Smooth muscle cell (in vitro differentiated cells): Measurements from ENCODE around the gene ULBP2. TPM values are rescaled to one million over a fixed set of nuclear protein-coding genes. Genes with fewer than 3 reads are reported as not detected.
"Not testable (repeated sequence)": the region's sequence is repeated elsewhere in the genome, so short reads cannot be mapped to it uniquely, and the experiment has no call there.

Source experiments
- DNase-seq: peaks from one replicate; lab custom pipeline; 2025; ENCODE audit not compliant: unreplicated experiment; lab: John Stamatoyannopoulos, UW
- H2AFZ ChIP-seq: fragments of 200-600 bp; sonication (generic); 2 replicates; pipeline ENCODE4 v1.6.0; 2016; ENCODE audit warnings: antibody characterized with exemption, low read depth, mild to moderate bottlenecking
- H3F3A ChIP-seq: fragments of 200-600 bp; sonication (generic); 2 replicates; pipeline ENCODE4 v1.6.0; 2017; ENCODE audit warnings: antibody characterized with exemption, low read depth
- H3K27ac ChIP-seq: fragments of 200-600 bp; sonication (generic); 2 replicates; pipeline ENCODE4 v1.5.1; 2016; ENCODE audit warnings: low read depth, mild to moderate bottlenecking
- H3K27me3 ChIP-seq: fragments of 200-600 bp; sonication (generic); 2 replicates; pipeline ENCODE4 v1.6.1; 2016; ENCODE audit warnings: low read depth, mild to moderate bottlenecking
- H3K36me3 ChIP-seq: fragments of 200-600 bp; sonication (generic); 2 replicates; pipeline ENCODE4 v1.5.1; 2016; ENCODE audit warnings: low read depth
- H3K4me1 ChIP-seq: fragments of 200-600 bp; sonication (generic); 2 replicates; pipeline ENCODE4 v1.5.1; 2016; ENCODE audit warnings: low read depth
- H3K4me2 ChIP-seq: fragments of 200-600 bp; sonication (generic); 2 replicates; pipeline ENCODE4 v1.6.0; 2016; ENCODE audit warnings: mild to moderate bottlenecking
- H3K4me3 ChIP-seq: fragments of 200-600 bp; sonication (generic); 2 replicates; pipeline ENCODE4 v1.5.1; 2016; ENCODE audit warnings: mild to moderate bottlenecking
- H3K79me2 ChIP-seq: fragments of 200-600 bp; sonication (generic); 2 replicates; pipeline ENCODE4 v1.6.0; 2016; ENCODE audit warnings: low read depth, mild to moderate bottlenecking
- H3K9ac ChIP-seq: fragments of 200-600 bp; sonication (generic); 2 replicates; pipeline ENCODE4 v1.6.0; 2016; ENCODE audit warnings: low read depth
- H3K9me3 ChIP-seq: fragments of 200-600 bp; sonication (generic); replicated peaks from 2 replicates; pipeline ENCODE4 v1.5.1; 2016; ENCODE audit warnings: low read depth
- H4K20me1 ChIP-seq: fragments of 200-600 bp; sonication (generic); 2 replicates; pipeline ENCODE4 v1.6.0; 2016; ENCODE audit warnings: low read depth
- CTCF ChIP-seq: fragments of 200-600 bp; sonication (generic); IDR thresholded peaks from 2 replicates; pipeline ENCODE4 v1.5.1; 2017; ENCODE audit warnings: borderline replicate concordance, mild to moderate bottlenecking, antibody characterized with exemption; ENCODE audit not compliant: insufficient read depth, poor library complexity, severe bottlenecking
- WGBS: methylation state at CpG from one replicate; pipeline ENCODE4 v1.1.7; 2016; ENCODE audit warnings: low lambda C conversion rate; 5-methylcytosine and 5-hydroxymethylcytosine counted together
- polyA plus RNA-seq: library from polyadenylated mRNA; unstranded; fragments of >200 nt; fragmentation: Nextera tagmentation; extraction: Ambion mirVana; gene quantifications from 2 replicates; pipeline ENCODE4 v1.2.1, GENCODE V29; 2016
- total RNA-seq: library from RNA; depleted of rRNA; stranded (reverse); fragments of >200 nt; gene quantifications from 2 replicates; pipeline ENCODE4 v1.2.3, GENCODE V29; 2014

The ULBP2 gene
- total and polyA plus RNA-seq, 2 experiments from 2014 or later, result 8.8 to 11.7 TPM

GRCh38 chr6:149907317-149907716, 34.5 kb upstream of the ULBP2 start:
- H3F3A ChIP-seq, result no peaks in the 10 kb centered on the region
- H3K9me3 ChIP-seq, result no peaks in the 10 kb centered on the region
- H3K79me2 ChIP-seq, result no peaks in the 10 kb centered on the region
- no peak for DNase-seq
- H3K9ac ChIP-seq, result no peak overlapping the region
- TF ChIP-seq CTCF, result no peak
- no peak overlapping the region for H2AFZ ChIP-seq
- no peaks in the 10 kb centered on the region for H3K4me1 ChIP-seq
- no peak overlapping the region for H3K4me3 ChIP-seq
- H3K36me3 ChIP-seq, result no peaks in the 10 kb centered on the region
- whole genome bisulfite sequencing, result 79% methylated on average over 2 of the region's 2 CpGs
- no peaks in the 10 kb centered on the region for H4K20me1 ChIP-seq
- H3K4me2 ChIP-seq, result no peak overlapping the region
- H3K27ac ChIP-seq, result no peak overlapping the region
- peaks cover 15% of the 10 kb centered on the region for H3K27me3 ChIP-seq

GRCh38 chr6:149908480-149908879, 33.3 kb upstream of the ULBP2 start:
- DNase-seq, H3F3A ChIP-seq: not testable (repeated sequence)

GRCh38 chr6:149909701-149910470, 31.9 kb upstream of the ULBP2 start:
- Histone ChIP-seq H3K4me3 (no peak overlapping the region), H3K27me3 (peaks cover 10% of the 10 kb centered on the region), H2AFZ (no peak overlapping the region), H3F3A (no peaks in the 10 kb centered on the region), H3K9ac (no peak overlapping the region), H3K9me3 (no peaks in the 10 kb centered on the region), H3K27ac (no peak overlapping the region), H4K20me1 (no peaks in the 10 kb centered on the region), H3K4me1 (no peaks in the 10 kb centered on the region), H3K79me2 (no peaks in the 10 kb centered on the region), H3K36me3 (no peaks in the 10 kb centered on the region), H3K4me2 (no peak overlapping the region)
- WGBS, result 91% methylated on average over 9 of the region's 9 CpGs
- no peak for DNase-seq
- TF ChIP-seq CTCF, result no peak

More at GRCh38 chr6:149908480-149908879, 33.3 kb upstream of the ULBP2 start:
- H4K20me1 ChIP-seq, H3K79me2 ChIP-seq, H3K36me3 ChIP-seq, H3K27ac ChIP-seq, H3K4me2 ChIP-seq, H2AFZ ChIP-seq, H3K4me1 ChIP-seq, H3K9ac ChIP-seq, H3K4me3 ChIP-seq, H3K9me3 ChIP-seq: not testable (repeated sequence)
- WGBS, result 70% methylated on average over 4 of the region's 4 CpGs
- peaks cover 10% of the 10 kb centered on the region for H3K27me3 ChIP-seq

DNA sequence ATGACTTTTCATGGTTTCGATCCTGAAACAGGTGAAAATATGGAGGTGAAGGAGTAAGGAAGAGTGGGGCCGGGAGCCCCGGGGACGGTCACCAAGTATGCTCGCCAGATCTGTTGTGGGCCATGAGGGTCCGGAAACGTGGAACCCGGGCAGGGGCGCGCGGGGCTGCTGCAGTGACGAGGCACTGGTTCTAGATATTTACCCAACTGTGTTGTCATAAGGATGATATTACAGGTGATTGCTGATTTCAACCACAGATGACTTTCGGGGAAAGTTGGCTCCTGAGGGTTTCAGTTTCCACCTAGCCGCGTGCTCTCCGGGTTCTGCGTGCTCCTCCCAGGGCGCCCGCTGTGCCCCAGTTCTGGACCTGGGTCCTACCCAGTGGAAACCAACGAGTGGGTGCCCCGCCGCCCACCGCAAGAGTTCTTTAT, 31.1 kb upstream of the ULBP2 start:
- H3K36me3 ChIP-seq, result no peaks in the 10 kb centered on the region
- no peaks in the 10 kb centered on the region for H3K9me3 ChIP-seq
- no peak overlapping the region for H3K4me3 ChIP-seq
- no peak overlapping the region for H3K9ac ChIP-seq
- H3K79me2 ChIP-seq, result no peaks in the 10 kb centered on the region
- H3K27me3 ChIP-seq, result peaks cover 10% of the 10 kb centered on the region
- no peak for TF ChIP-seq CTCF
- H4K20me1 ChIP-seq, result no peaks in the 10 kb centered on the region
- no peaks in the 10 kb centered on the region for H3K4me1 ChIP-seq
- H2AFZ ChIP-seq, result no peak overlapping the region
- DNase-seq, result no peak
- WGBS, result 95% methylated on average over 19 of the region's 23 CpGs
- H3K4me2 ChIP-seq, result no peak overlapping the region
- H3K27ac ChIP-seq, result no peak overlapping the region
- no peaks in the 10 kb centered on the region for H3F3A ChIP-seq

- not testable (repeated sequence) for H3K4me1 ChIP-seq, H3K9me3 ChIP-seq, H3K4me2 ChIP-seq, H3K79me2 ChIP-seq, DNase-seq, H3K27ac ChIP-seq, H3K36me3 ChIP-seq, H4K20me1 ChIP-seq, H3F3A ChIP-seq, H2AFZ ChIP-seq, H3K4me3 ChIP-seq, H3K9ac ChIP-seq
- WGBS, result 52% methylated on average over 3 of the region's 3 CpGs
- peaks cover 10% of the 10 kb centered on the region for H3K27me3 ChIP-seq
These were observed 29.1 kb upstream of the ULBP2 start for GRCh38 chr6:149912680-149913079.
